Measurements from ENCODE around the gene SREBF1. TPM values are rescaled to one million over a fixed set of nuclear protein-coding genes. Genes with fewer than 3 reads are reported as not detected.

Gene SREBF1
- total and polyA plus RNA-seq, 10 of the 15 experiments (the other 5 are each of a cell fraction or from before 2014, with no cell fraction given): 1.4 to 84.6 (median 20.4) TPM

DNA sequence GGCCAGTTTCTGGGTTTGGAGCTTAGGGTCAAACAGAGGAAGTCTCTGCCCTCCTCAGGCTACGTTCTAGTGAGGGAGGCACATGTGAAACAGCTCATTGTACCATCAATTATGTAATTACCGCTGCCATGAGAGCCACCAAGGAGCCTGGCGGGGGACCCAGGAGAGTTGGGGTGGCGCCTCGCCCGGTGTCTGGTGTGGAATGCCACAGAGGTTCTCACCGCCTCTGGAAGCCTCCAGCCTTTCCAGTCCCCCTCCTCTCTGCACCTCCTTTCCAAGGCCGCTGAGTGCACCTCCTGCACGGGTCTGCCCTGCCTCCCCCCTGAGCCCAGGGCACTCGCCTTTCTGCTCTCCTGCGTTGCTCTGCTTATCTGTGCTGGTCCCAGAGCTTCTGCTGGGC lies 51.4 kb downstream of the SREBF1 start:
- intact Hi-C loops (cut with micrococcal nuclease; ENCODE audit: unreplicated experiment): no loop called here
- SMC1A ChIA-PET (ENCODE audit: uncharacterized antibody, unreplicated experiment): interaction anchor here (1.0 kb wide), 1 partner anchor 73 kb away, joined by 3 read pairs; no protein-coding TSS in a partner anchor
- RAD21 ChIA-PET (ENCODE audit: unreplicated experiment): no interaction called here
- Histone ChIP-seq H2AFZ (ENCODE audit: control insufficient read depth, low read depth, low read length) (no peak overlapping the region), H3K36me3 (ENCODE audit: control insufficient read depth in 2 of 2, insufficient read depth in 2 of 2, low read length in 1 of 2) (peaks cover 0 to 6% of the 10 kb centered on the region in 2 experiments; a peak in 2 of 4 replicates), H3K27me3 (replicated peaks in 1 of 2; ENCODE audit: control insufficient read depth in 2 of 2, insufficient read depth in 2 of 2, low read length in 1 of 2) (no peaks in the 10 kb centered on the region), H3K4me1 (ENCODE audit: control insufficient read depth, insufficient read depth, low read length) (peaks cover 11% of the 10 kb centered on the region), H3K27ac (ENCODE audit: control insufficient read depth, insufficient read depth) (no peak overlapping the region), H3K9ac (ENCODE audit: control insufficient read depth, insufficient read depth, low read length) (no peak overlapping the region), H4K20me1 (ENCODE audit: control insufficient read depth, insufficient read depth) (no peaks in the 10 kb centered on the region; the same call in 1 of the 2 replicates), H3K79me2 (ENCODE audit: control insufficient read depth, insufficient read depth, low read length) (no peaks in the 10 kb centered on the region), H3K9me3 (replicated peaks; ENCODE audit: control insufficient read depth, insufficient read depth, low read length) (no peaks in the 10 kb centered on the region), H3K4me2 (ENCODE audit: control insufficient read depth, insufficient read depth) (no peak overlapping the region), H3K4me3 (no peak overlapping the region)
- DNase-seq (ENCODE audit: low read depth, low spot score) (no peak), ATAC-seq (no peak), FAIRE-seq (no peak)
- 90% methylated on average over 11 of the region's 11 CpGs for WGBS (ENCODE audit: insufficient coverage, insufficient replicate concordance, low lambda C conversion rate, missing lambda C conversion rate)
- TF ChIP-seq CREM (IDR thresholded peaks at IDR 0.05; ENCODE audit: low read depth) (no peak), CEBPB (IDR thresholded peaks at IDR 0.05; ENCODE audit: borderline replicate concordance in 1 of 2, low read depth in 2 of 2, low read length in 2 of 2) (no peak), BMI1 (IDR thresholded peaks at IDR 0.05; ENCODE audit: borderline replicate concordance) (no peak), RCOR1 (conservative IDR thresholded peaks at IDR 0.05; ENCODE audit: low read depth, low read length) (no peak), MEF2B (IDR thresholded peaks at IDR 0.05; ENCODE audit: partially characterized antibody, poor library complexity, severe bottlenecking) (no peak), CHD4 (IDR thresholded peaks at IDR 0.05) (no peak), HDAC6 (IDR thresholded peaks at IDR 0.05; ENCODE audit: unreplicated experiment) (no peak), SRF (IDR thresholded peaks at IDR 0.05; ENCODE audit: low read depth in 2 of 2, low read length in 2 of 2) (no peak)
- POLR2A ChIA-PET: interaction anchor here (0.6 to 1.8 kb wide), 3 partner anchors 26 to 93 kb away, joined by 3 to 4 read pairs (median 3); no protein-coding TSS in a partner anchor
- no TSS peak for BruUV-seq (replicated peaks)
- CTCF ChIA-PET: interaction anchor here (0.7 to 1.9 kb wide), 3 partner anchors 23 to 133 kb away, joined by 3 to 6 read pairs (median 4); no protein-coding TSS in a partner anchor
- in situ Hi-C loops (cut with MboI): no loop called here

Data from GM12878 (cell line).